K562 (cell line): Measurements from ENCODE around the gene SEC22C. TPM values are rescaled to one million over a fixed set of nuclear protein-coding genes. Genes with fewer than 3 reads are reported as not detected.
A peak's percentile ranks its signal among the peaks of the same experiment; 100 is the strongest.

ENCODE experiments used
- CHD4 ChIP-seq: fragments of 200-600 bp; sonication (generic); IDR thresholded peaks from 3 replicates; pipeline ENCODE4 v1.6.1; 2012; ENCODE audit warnings: low read depth, mild to moderate bottlenecking, mixed read lengths, low read length, inconsistent platforms; ENCODE audit not compliant: insufficient read depth, insufficient replicate concordance, poor library complexity, severe bottlenecking
- CLOCK ChIP-seq: fragments of 250-450 bp; sonication (Bioruptor Pico); IDR thresholded peaks from 2 replicates; pipeline ENCODE4 v1.4.0; 2020; ENCODE audit warnings: mild to moderate bottlenecking, moderate library complexity, borderline replicate concordance
- DEAF1 ChIP-seq: fragments of 450-650 bp; formaldehyde crosslinking; IDR thresholded peaks from 2 replicates; pipeline ENCODE4 v1.4.0; 2020; ENCODE audit warnings: mild to moderate bottlenecking, moderate library complexity
- EZH2 ChIP-seq: IDR thresholded peaks from 2 replicates; pipeline ENCODE4 v1.6.1; 2012; ENCODE audit warnings: low read depth, mild to moderate bottlenecking, inconsistent platforms, low read length, borderline replicate concordance
- FOSL1 ChIP-seq: fragments of 200-800 bp; sonication (Bioruptor generic); conservative IDR thresholded peaks from 2 replicates; pipeline ENCODE4 v1.6.1; 2016; ENCODE audit warnings: missing genetic modification characterization, missing compliant biosample characterization
- HDAC1 ChIP-seq, 2 experiments: fragments of 450-650 bp; IDR thresholded peaks; 2 replicates each; pipeline ENCODE4 v1.6.1; 2016 to 2017; ENCODE audit warnings: inconsistent platforms in 1 of 2, mild to moderate bottlenecking in 1 of 2, moderate library complexity in 1 of 2
- HMGXB4 ChIP-seq: sonication (generic); formaldehyde crosslinking; IDR thresholded peaks from 2 replicates; pipeline ENCODE4 v1.8.1; 2023; ENCODE audit warnings: mild to moderate bottlenecking, missing genetic modification reagents
- HNRNPUL1 ChIP-seq: fragments of 200-400 bp; formaldehyde crosslinking; IDR thresholded peaks from 2 replicates; pipeline ENCODE4 v1.6.1; 2017; ENCODE audit warnings: low read length
- KLF13 ChIP-seq: fragments of 450-650 bp; IDR thresholded peaks from 2 replicates; pipeline ENCODE4 v1.6.1; 2016; ENCODE audit warnings: missing genetic modification characterization, low read depth, mild to moderate bottlenecking, missing compliant biosample characterization, moderate library complexity, borderline replicate concordance
- MTA3 ChIP-seq: fragments of 450-650 bp; formaldehyde crosslinking; IDR thresholded peaks from 2 replicates; pipeline ENCODE4 v1.6.1; 2017; ENCODE audit warnings: mild to moderate bottlenecking, borderline replicate concordance
- NFE2 ChIP-seq: IDR thresholded peaks from 2 replicates; pipeline ENCODE4 v1.6.1; 2014; ENCODE audit warnings: antibody characterized with exemption, low read depth
- POLR2AphosphoS2 ChIP-seq: IDR thresholded peaks from 2 replicates; pipeline ENCODE4 v1.6.1; 2012; ENCODE audit warnings: low read length, improper control_type of control experiment
- SMAD2 ChIP-seq: fragments of 150-350 bp; IDR thresholded peaks from 2 replicates; pipeline ENCODE4 v1.6.1; 2014; ENCODE audit warnings: low read depth, mild to moderate bottlenecking, low read length
- U2AF1 ChIP-seq: fragments of 200-400 bp; formaldehyde crosslinking; optimal IDR thresholded peaks from 2 replicates; pipeline ENCODE3; 2017; ENCODE audit warnings: mild to moderate bottlenecking, low read depth, low read length, moderate library complexity
- USF1 ChIP-seq: sonication (generic); formaldehyde crosslinking; IDR thresholded peaks from 2 replicates; pipeline ENCODE4 v1.9.0; 2022; ENCODE audit warnings: mild to moderate bottlenecking, missing genetic modification reagents
- ZEB2 ChIP-seq: fragments of 450-650 bp; IDR thresholded peaks from 2 replicates; pipeline ENCODE4 v1.6.1; 2016
- ZNF224 ChIP-seq: sonication (generic); formaldehyde crosslinking; IDR thresholded peaks from 2 replicates; pipeline ENCODE4 v1.8.0; 2022; ENCODE audit warnings: mild to moderate bottlenecking, missing genetic modification reagents
- ZNF23 ChIP-seq: fragments of 250-450 bp; sonication (Bioruptor Pico); IDR thresholded peaks from 2 replicates; pipeline ENCODE4 v1.4.0; 2020; ENCODE audit warnings: mild to moderate bottlenecking
- ZNF512 ChIP-seq: IDR thresholded peaks from 2 replicates; pipeline ENCODE4 v1.6.1; 2016; ENCODE audit warnings: missing genetic modification characterization, missing compliant biosample characterization
- polyA plus RNA-seq, 8 experiments: library from polyadenylated mRNA; depleted of rRNA in 4 of 8; stranded (reverse) in 5 of 8; unstranded in 3 of 8; fragments of >200 nt; fragmentation: Nextera tagmentation in 2 of 8; fragmentation: Illumina TruSeq in 1 of 8; extraction: Ambion mirVana in 2 of 8; extraction: Trizol in 1 of 8; gene quantifications; 2 replicates each; pipeline versions ENCODE4 v1.2.1 to v1.2.3, GENCODE V29; 2011 to 2014; ENCODE audit warnings: inconsistent platforms in 1 of 8, missing spikeins in 1 of 8
- total RNA-seq, 7 experiments: library from RNA; depleted of rRNA in 6 of 7; stranded (reverse); fragments of >200 nt in 6 of 7; fragmentation: Illumina TruSeq in 2 of 7; extraction: Trizol in 2 of 7; gene quantifications; 2 replicates each; pipeline versions ENCODE4 v1.2.1 to v1.2.3, GENCODE V29; 2011 to 2021; ENCODE audit warnings: low replicate concordance in 1 of 7

SEC22C gene
- total and polyA plus RNA-seq, 9 of the 15 experiments (the other 6 are each of a cell fraction or from before 2014, with no cell fraction given) = 35.6 to 68.4 (median 50.7) TPM

- 0 out of 2 replicates have a peak, but pooled peaks have one; percentile 18 for TF ChIP-seq NFE2
- no peak for TF ChIP-seq POLR2AphosphoS2
- peak in 1 of 2 experiments; percentile 90; a peak in 2 of 4 replicates for TF ChIP-seq HDAC1 (IDR thresholded peaks at IDR 0.05)
- TF ChIP-seq FOSL1 = peak; percentile 78
- no peak; the same call in 1 of the 2 replicates for TF ChIP-seq ZEB2
- TF ChIP-seq CLOCK (CRISPR knock-in tag) = no peak
- TF ChIP-seq HNRNPUL1 = no peak
- peak; percentile 89 for TF ChIP-seq HMGXB4 (CRISPR knock-in tag)
- TF ChIP-seq EZH2 = no peak
- peak; percentile 63; the same call in 1 of the 2 replicates for TF ChIP-seq KLF13 (tag)
- no peak for TF ChIP-seq ZNF224
- no peak for TF ChIP-seq SMAD2
- TF ChIP-seq ZNF23 (CRISPR knock-in tag) = no peak
- TF ChIP-seq CHD4 = no peak
- peak; percentile 87 for TF ChIP-seq DEAF1 (CRISPR knock-in tag)
- peak; percentile 32 for TF ChIP-seq U2AF1
- peak; percentile 91 for TF ChIP-seq USF1 (CRISPR knock-in tag)
- TF ChIP-seq ZNF512 (tag) = no peak
- TF ChIP-seq MTA3 = peak; percentile 51; the same call in 1 of the 2 replicates
Observed at GRCh38 chr3:42581709-42582473, at the start of gene SEC22C (continued).
